Ascending aorta (tissue), 2 donors: Measurements from ENCODE around the gene TBX2. TPM values are rescaled to one million over a fixed set of nuclear protein-coding genes. Genes with fewer than 3 reads are reported as not detected.
"Not testable (repeated sequence)": the region's sequence is repeated elsewhere in the genome, so short reads cannot be mapped to it uniquely, and the experiment has no call there.

Experiments
- DNase-seq, 2 donors: peaks; one replicate each; pipeline ENCODE4 v3.0.0-alpha.2; 2019; ENCODE audit warnings: low spot score in 2 of 2
- H3K27ac ChIP-seq, 2 donors: fragments of 200-600 bp; sonication (generic); one replicate each; pipeline ENCODE4 v1.5.1; 2016 to 2017; ENCODE audit warnings: mild to moderate bottlenecking in 1 of 2
- H3K27me3 ChIP-seq: fragments of 200-600 bp; sonication (generic); one replicate; pipeline ENCODE4 v1.5.1; 2017
- H3K36me3 ChIP-seq, 2 donors: fragments of 200-600 bp; sonication (generic); one replicate each; pipeline ENCODE4 v1.5.1; 2016
- H3K4me1 ChIP-seq, 2 donors: fragments of 200-600 bp; sonication (generic); one replicate each; pipeline ENCODE4 v1.5.1; 2016 to 2017; ENCODE audit warnings: mild to moderate bottlenecking in 1 of 2
- H3K4me3 ChIP-seq, 2 donors: fragments of 200-600 bp; sonication (generic); one replicate each; pipeline ENCODE4 v1.5.1; 2016 to 2017; ENCODE audit warnings: mild to moderate bottlenecking in 1 of 2
- H3K9me3 ChIP-seq, 2 donors: fragments of 200-600 bp; sonication (generic); one replicate each; pipeline ENCODE4 v1.5.1; 2016
- CTCF ChIP-seq, 3 experiments: fragments of 200-600 bp in 2 of 3; fragments of 450-650 bp in 1 of 3; sonication (generic) in 2 of 3; IDR thresholded peaks; one replicate each; pipeline ENCODE4 v1.5.1; 2016 to 2019; ENCODE audit warnings: antibody characterized with exemption in 3 of 3, mild to moderate bottlenecking in 1 of 3, moderate library complexity in 1 of 3
- intact Hi-C: fragments of 100-400 bp; cut with DNase I; formaldehyde crosslinking; loops from one replicate; pipeline ENCODE4 v1.15.1; 2023
- total RNA-seq: library from RNA; depleted of rRNA; stranded (reverse); fragments of >200 nt; gene quantifications from one replicate; pipeline ENCODE4 v1.1.0, GENCODE V29; 2016

Gene TBX2
- total RNA-seq, 1 donor from 2014 or later: 100 TPM

GRCh38 chr17:61354895-61355874 lies 44.5 kb upstream of the TBX2 start:
- Histone ChIP-seq H3K27ac (no peak overlapping the region), H3K4me1 (no peaks in the 10 kb centered on the region), H3K4me3 (no peak overlapping the region), H3K36me3 (no peaks in the 10 kb centered on the region), H3K9me3 (no peaks in the 10 kb centered on the region), H3K27me3 (no peaks in the 10 kb centered on the region)
- intact Hi-C loops: no loop called here
- no peak for TF ChIP-seq CTCF (IDR thresholded peaks at IDR 0.05)
- no peak for DNase-seq

- DNase-seq, intact Hi-C loops, H3K9me3 ChIP-seq, H3K36me3 ChIP-seq, H3K27ac ChIP-seq, H3K27me3 ChIP-seq, H3K4me1 ChIP-seq, H3K4me3 ChIP-seq: not testable (repeated sequence)
Observed at GRCh38 chr17:61357061-61357460, 42.6 kb upstream of the TBX2 start.

- H3K27me3 ChIP-seq, H3K4me1 ChIP-seq, H3K36me3 ChIP-seq, H3K4me3 ChIP-seq, H3K27ac ChIP-seq, H3K9me3 ChIP-seq, intact Hi-C loops, DNase-seq: not testable (repeated sequence)
Observed at GRCh38 chr17:61359513-61359912, 40.1 kb upstream of the TBX2 start.

GRCh38 chr17:61360318-61360943 lies 39.2 kb upstream of the TBX2 start:
- H3K4me3 ChIP-seq: no peak overlapping the region
- no peaks in the 10 kb centered on the region for H3K27me3 ChIP-seq
- H3K9me3 ChIP-seq: no peaks in the 10 kb centered on the region
- intact Hi-C loops: no loop called here
- TF ChIP-seq CTCF (IDR thresholded peaks at IDR 0.05): no peak
- no peaks in the 10 kb centered on the region for H3K36me3 ChIP-seq
- no peaks in the 10 kb centered on the region for H3K4me1 ChIP-seq
- H3K27ac ChIP-seq: no peak overlapping the region
- DNase-seq: no peak

- H3K27me3 ChIP-seq: no peaks in the 10 kb centered on the region
- intact Hi-C loops: no loop called here
- no peak overlapping the region for H3K27ac ChIP-seq
- H3K9me3 ChIP-seq: no peaks in the 10 kb centered on the region
- H3K36me3 ChIP-seq: no peaks in the 10 kb centered on the region
- no peak for DNase-seq
- no peak overlapping the region for H3K4me3 ChIP-seq
- no peaks in the 10 kb centered on the region for H3K4me1 ChIP-seq
- no peak for TF ChIP-seq CTCF (IDR thresholded peaks at IDR 0.05)
Observed at GRCh38 chr17:61361084-61361483, 38.6 kb upstream of the TBX2 start.

GRCh38 chr17:61362396-61362795 lies 37.2 kb upstream of the TBX2 start:
- Histone ChIP-seq H3K36me3 (no peaks in the 10 kb centered on the region), H3K9me3 (no peaks in the 10 kb centered on the region), H3K27me3 (no peaks in the 10 kb centered on the region), H3K27ac (no peak overlapping the region), H3K4me3 (no peak overlapping the region), H3K4me1 (no peaks in the 10 kb centered on the region)
- intact Hi-C loops: no loop called here
- no peak for DNase-seq
- TF ChIP-seq CTCF (IDR thresholded peaks at IDR 0.05): no peak
